Measurements from ENCODE around the gene GRIK4. TPM values are rescaled to one million over a fixed set of nuclear protein-coding genes. Genes with fewer than 3 reads are reported as not detected.

The GRIK4 gene
- polyA plus RNA-seq, 1 of the 3 experiments (the other 2 are of a cell fraction) = 0.03 TPM

DNA sequence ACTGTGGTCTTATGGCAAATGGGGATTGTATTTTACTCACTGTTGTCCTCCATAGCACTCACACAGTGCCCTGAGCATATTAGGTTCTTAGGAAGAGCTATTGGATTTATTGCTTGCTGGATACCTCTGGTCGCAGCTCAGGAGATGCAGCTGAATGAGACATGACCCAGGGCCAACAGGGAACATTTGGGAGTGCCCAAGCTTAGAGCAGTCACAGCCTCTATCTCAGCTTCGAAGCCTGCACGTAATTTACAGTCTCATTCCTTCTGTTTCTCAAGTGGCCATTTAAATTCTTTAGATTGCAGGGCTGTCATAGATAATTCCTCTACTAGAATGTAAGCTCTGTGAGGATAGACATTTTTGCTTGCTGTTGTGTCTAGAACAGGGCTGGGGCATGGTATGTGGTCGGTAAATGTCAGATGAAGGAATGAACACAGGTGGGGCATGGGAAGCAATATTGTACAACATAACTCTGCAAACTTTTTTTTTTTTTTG lies 192.8 kb downstream of the GRIK4 start (continued):
- TF ChIP-seq, protein P1, sequence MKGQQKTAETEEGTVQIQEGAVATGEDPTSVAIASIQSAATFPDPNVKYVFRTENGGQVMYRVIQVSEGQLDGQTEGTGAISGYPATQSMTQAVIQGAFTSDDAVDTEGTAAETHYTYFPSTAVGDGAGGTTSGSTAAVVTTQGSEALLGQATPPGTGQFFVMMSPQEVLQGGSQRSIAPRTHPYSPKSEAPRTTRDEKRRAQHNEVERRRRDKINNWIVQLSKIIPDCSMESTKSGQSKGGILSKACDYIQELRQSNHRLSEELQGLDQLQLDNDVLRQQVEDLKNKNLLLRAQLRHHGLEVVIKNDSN (IDR thresholded peaks at IDR 0.05; ENCODE audit: borderline replicate concordance, low read depth) = no peak
- TF ChIP-seq, protein P2, sequence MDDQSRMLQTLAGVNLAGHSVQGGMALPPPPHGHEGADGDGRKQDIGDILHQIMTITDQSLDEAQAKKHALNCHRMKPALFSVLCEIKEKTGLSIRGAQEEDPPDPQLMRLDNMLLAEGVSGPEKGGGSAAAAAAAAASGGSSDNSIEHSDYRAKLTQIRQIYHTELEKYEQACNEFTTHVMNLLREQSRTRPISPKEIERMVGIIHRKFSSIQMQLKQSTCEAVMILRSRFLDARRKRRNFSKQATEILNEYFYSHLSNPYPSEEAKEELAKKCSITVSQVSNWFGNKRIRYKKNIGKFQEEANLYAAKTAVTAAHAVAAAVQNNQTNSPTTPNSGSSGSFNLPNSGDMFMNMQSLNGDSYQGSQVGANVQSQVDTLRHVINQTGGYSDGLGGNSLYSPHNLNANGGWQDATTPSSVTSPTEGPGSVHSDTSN (IDR thresholded peaks at IDR 0.05) = no peak
- TF ChIP-seq, protein P3, sequence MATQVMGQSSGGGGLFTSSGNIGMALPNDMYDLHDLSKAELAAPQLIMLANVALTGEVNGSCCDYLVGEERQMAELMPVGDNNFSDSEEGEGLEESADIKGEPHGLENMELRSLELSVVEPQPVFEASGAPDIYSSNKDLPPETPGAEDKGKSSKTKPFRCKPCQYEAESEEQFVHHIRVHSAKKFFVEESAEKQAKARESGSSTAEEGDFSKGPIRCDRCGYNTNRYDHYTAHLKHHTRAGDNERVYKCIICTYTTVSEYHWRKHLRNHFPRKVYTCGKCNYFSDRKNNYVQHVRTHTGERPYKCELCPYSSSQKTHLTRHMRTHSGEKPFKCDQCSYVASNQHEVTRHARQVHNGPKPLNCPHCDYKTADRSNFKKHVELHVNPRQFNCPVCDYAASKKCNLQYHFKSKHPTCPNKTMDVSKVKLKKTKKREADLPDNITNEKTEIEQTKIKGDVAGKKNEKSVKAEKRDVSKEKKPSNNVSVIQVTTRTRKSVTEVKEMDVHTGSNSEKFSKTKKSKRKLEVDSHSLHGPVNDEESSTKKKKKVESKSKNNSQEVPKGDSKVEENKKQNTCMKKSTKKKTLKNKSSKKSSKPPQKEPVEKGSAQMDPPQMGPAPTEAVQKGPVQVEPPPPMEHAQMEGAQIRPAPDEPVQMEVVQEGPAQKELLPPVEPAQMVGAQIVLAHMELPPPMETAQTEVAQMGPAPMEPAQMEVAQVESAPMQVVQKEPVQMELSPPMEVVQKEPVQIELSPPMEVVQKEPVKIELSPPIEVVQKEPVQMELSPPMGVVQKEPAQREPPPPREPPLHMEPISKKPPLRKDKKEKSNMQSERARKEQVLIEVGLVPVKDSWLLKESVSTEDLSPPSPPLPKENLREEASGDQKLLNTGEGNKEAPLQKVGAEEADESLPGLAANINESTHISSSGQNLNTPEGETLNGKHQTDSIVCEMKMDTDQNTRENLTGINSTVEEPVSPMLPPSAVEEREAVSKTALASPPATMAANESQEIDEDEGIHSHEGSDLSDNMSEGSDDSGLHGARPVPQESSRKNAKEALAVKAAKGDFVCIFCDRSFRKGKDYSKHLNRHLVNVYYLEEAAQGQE (IDR thresholded peaks at IDR 0.05; ENCODE audit: low read depth, low read length) = no peak
- TF ChIP-seq RFX5 (IDR thresholded peaks at IDR 0.05; ENCODE audit: low read length) (no peak), EZH2phosphoT487 (IDR thresholded peaks at IDR 0.05; ENCODE audit: borderline replicate concordance, low read depth) (no peak), POLR2AphosphoS5 (IDR thresholded peaks at IDR 0.05; ENCODE audit: low read depth, low read length) (no peak), YY1 (IDR thresholded peaks at IDR 0.05; ENCODE audit: low read depth) (no peak), SMC3 (IDR thresholded peaks at IDR 0.05; ENCODE audit: low read depth, low read length) (no peak), GATA2 (CRISPR knock-in tag; IDR thresholded peaks at IDR 0.05) (no peak), SIN3A (IDR thresholded peaks at IDR 0.05; ENCODE audit: borderline replicate concordance, low read depth, low read length) (no peak), TEAD4 (IDR thresholded peaks at IDR 0.05; ENCODE audit: borderline replicate concordance, insufficient read depth) (no peak)

DNA sequence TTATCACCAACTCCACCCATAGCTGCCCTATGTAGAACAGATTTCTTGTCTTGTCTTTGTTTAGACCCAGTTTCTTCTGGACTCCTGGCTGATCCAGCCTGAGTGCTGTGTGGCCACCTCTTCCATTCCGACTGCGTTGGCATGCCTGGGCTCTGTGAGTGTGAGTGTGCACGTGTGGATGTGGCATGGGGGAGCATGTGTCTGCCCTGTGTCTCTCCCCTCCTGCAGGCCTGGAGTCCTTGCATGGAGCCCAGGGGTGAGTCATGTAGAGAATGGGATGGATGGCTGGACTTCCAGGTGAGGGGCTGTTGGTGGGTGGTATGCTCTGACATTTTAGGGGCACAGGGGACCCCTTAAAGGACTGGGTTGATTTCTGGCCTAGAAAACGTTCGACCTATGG lies 194.7 kb downstream of the GRIK4 start:
- TF ChIP-seq SIN3A (IDR thresholded peaks at IDR 0.05; ENCODE audit: borderline replicate concordance, low read depth, low read length) (no peak), TCF12 (IDR thresholded peaks at IDR 0.05) (no peak), FOXJ3 (CRISPR knock-in tag; IDR thresholded peaks at IDR 0.05) (no peak), EZH2phosphoT487 (IDR thresholded peaks at IDR 0.05; ENCODE audit: borderline replicate concordance, low read depth) (no peak)
- CTCF ChIA-PET = interaction anchor here (1.2 to 2.7 kb wide), 3 partner anchors 9 to 195 kb away, joined by 3 to 11 read pairs (median 4); partner anchors contain the start of gene GRIK4

More for the DNA sequence above, 194.7 kb downstream of the GRIK4 start:
- no peak overlapping the region for H3K27ac ChIP-seq (ENCODE audit: low read depth in 2 of 2, low read length in 1 of 2)
- no peak overlapping the region for H3K4me2 ChIP-seq
- peaks cover 0 to 14% of the 10 kb centered on the region in 2 experiments; a peak in 1 of 4 replicates for H3K4me1 ChIP-seq (ENCODE audit: control insufficient read depth in 1 of 2, insufficient read depth in 2 of 2, low read depth in 1 of 2, low read length in 1 of 2)
- H3K27me3 ChIP-seq (ENCODE audit: insufficient read depth) = no peaks in the 10 kb centered on the region
- H2AFZ ChIP-seq (ENCODE audit: low read depth) = no peak overlapping the region
- no peaks in the 10 kb centered on the region for H3K9me3 ChIP-seq
- no peak overlapping the region for H3K9ac ChIP-seq
- no peak overlapping the region for H3K4me3 ChIP-seq (ENCODE audit: low read depth in 2 of 2, low read length in 1 of 2)
- no peaks in the 10 kb centered on the region for H4K20me1 ChIP-seq (ENCODE audit: insufficient read depth)
- no peaks in the 10 kb centered on the region for H3K9me2 ChIP-seq
- DNase-seq = no peak
- H3F3A ChIP-seq (replicated peaks; ENCODE audit: insufficient read depth) = no peaks in the 10 kb centered on the region
- 31% methylated on average over 5 of the region's 5 CpGs for WGBS (ENCODE audit: low lambda C conversion rate)
- H3K79me2 ChIP-seq (ENCODE audit: insufficient read depth) = no peaks in the 10 kb centered on the region
- POLR2A ChIA-PET = no interaction called here
- no peaks in the 10 kb centered on the region for H3K36me3 ChIP-seq (replicated peaks in 1 of 2; ENCODE audit: control insufficient read depth in 1 of 2, insufficient read depth in 2 of 2, low read length in 1 of 2)

Measured in SK-N-SH (cell line).